Adrenal gland (tissue), 12 donors: ENCODE measurements around the gene EXOSC2. TPM values are rescaled to one million over a fixed set of nuclear protein-coding genes. Genes with fewer than 3 reads are reported as not detected.

ENCODE experiments used
- DNase-seq, 7 donors: peaks; one replicate each; pipeline ENCODE4 v3.0.0-alpha.2; 2019 to 2020
- H3K27ac ChIP-seq, 5 donors: fragments of 200-600 bp; sonication (generic) in 4 of 5; 1 replicate in 3 of 5; 2 replicates in 2 of 5; pipeline versions ENCODE4 v1.5.1 to v1.8.0; 2016 to 2020; ENCODE audit warnings: mild to moderate bottlenecking in 1 of 5
- H3K27me3 ChIP-seq: fragments of 200-600 bp; 2 replicates; pipeline ENCODE4 v1.8.0; 2021
- H3K36me3 ChIP-seq, 2 donors: fragments of 200-600 bp; replicated peaks in 1 of 2; 1 replicate in 1 of 2; 2 replicates in 1 of 2; pipeline versions ENCODE4 v1.5.1 to v1.8.0; 2018 to 2022
- H3K4me1 ChIP-seq, 2 donors: fragments of 200-600 bp; replicated peaks in 1 of 2; 1 replicate in 1 of 2; 2 replicates in 1 of 2; pipeline versions ENCODE4 v1.5.1 to v1.8.0; 2018 to 2021
- H3K4me3 ChIP-seq, 4 donors: fragments of 200-600 bp; sonication (generic) in 3 of 4; one replicate each; pipeline ENCODE4 v1.5.1; 2016 to 2018
- H3K9me3 ChIP-seq, 3 donors: fragments of 200-600 bp; sonication (generic) in 1 of 3; replicated peaks in 1 of 3; 1 replicate in 2 of 3; 2 replicates in 1 of 3; pipeline versions ENCODE4 v1.5.1 to v1.8.0; 2016 to 2021
- POLR2A ChIP-seq, 2 donors: fragments of 450-650 bp; IDR thresholded peaks; one replicate each; pipeline ENCODE4 v1.6.1; 2017; ENCODE audit warnings: antibody characterized with exemption in 2 of 2, mild to moderate bottlenecking in 2 of 2, moderate library complexity in 1 of 2
- WGBS, 4 donors: extraction: QIAGEN DNeasy Blood & Tissue Kit in 2 of 4; methylation state at CpG; one replicate each; pipeline versions ENCODE4 v1.1.5 to v1.1.7; 2013 to 2017; 5-methylcytosine and 5-hydroxymethylcytosine counted together
- intact Hi-C, 2 donors: fragments of 100-400 bp; cut with DNase I; formaldehyde crosslinking; loops; one replicate each; pipeline versions ENCODE4 v1.14.1 to v1.15.0; 2022 to 2023
- polyA plus RNA-seq, 3 donors: library from polyadenylated mRNA; stranded (reverse); fragments of 200-250 nt in 2 of 3; fragments of 350-450 nt in 1 of 3; fragmentation: Illumina TruSeq in 1 of 3; extraction: RNeasy Lipid Tissue Mini Kit (QIAGEN cat#74804) in 1 of 3; gene quantifications; one replicate each; pipeline ENCODE4 v1.2.3, GENCODE V29; 2013 to 2014
- total RNA-seq, 9 donors: library from RNA; depleted of rRNA in 4 of 9; stranded (reverse); fragments of >200 nt in 4 of 9; fragments of 120-200 nt in 1 of 9; fragmentation: NEBNext Ultra II Directional in 1 of 9; extraction: Animal tissue kit (Norgen Biotek cat#: 25700) in 1 of 9; gene quantifications; one replicate each; pipeline versions ENCODE4 v1.1.0 to v1.2.4, GENCODE V29; 2013 to 2023
- TF ChIP-seq, protein P1 (sequence below), 6 experiments: fragments of 450-650 bp in 4 of 6; fragments of 200-600 bp in 2 of 6; sonication (generic) in 1 of 6; IDR thresholded peaks; 1 replicate in 5 of 6; 2 replicates in 1 of 6; pipeline versions ENCODE4 v1.5.1 to v1.8.0; 2016 to 2021; ENCODE audit warnings: antibody characterized with exemption in 6 of 6, mild to moderate bottlenecking in 2 of 6, moderate library complexity in 1 of 6
- donor health status: healthy with polysubstance abuse.
- donor health status: Bipolar disorder and iron deficiency.
- donor health status: DM: yes; HTN: yes; CAD: no.
- donor health status: DM: no; HTN: no; CAD: no.
- donor health status: DM: no; HTN: no; CAD: no.
- donor health status: DM: yes; HTN: yes; CAD: no.

Gene EXOSC2
- total and polyA plus RNA-seq, 12 donors = 9.5 to 29.8 (median 19.3) TPM

DNA sequence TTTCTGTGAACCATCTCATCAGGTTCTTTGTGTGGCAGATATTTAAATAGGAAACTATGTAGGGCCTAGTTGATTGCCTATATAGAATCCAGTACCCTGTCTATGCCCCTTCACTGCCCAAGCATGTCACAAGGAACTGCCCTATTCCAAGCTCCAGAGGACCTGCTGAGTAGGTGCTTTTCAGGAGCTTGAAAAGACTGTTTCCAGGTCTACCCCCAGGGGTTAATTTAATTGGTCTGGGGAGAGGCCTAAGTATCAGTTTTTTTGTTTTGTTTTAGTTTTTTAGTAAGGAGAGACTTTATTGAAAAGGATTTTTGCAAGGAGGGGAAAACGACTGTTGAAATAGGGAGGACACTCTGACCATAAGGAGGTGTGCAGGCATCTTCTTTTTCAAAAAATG, 43.3 kb downstream of the EXOSC2 start:
- H3K36me3 ChIP-seq = no peaks in the 10 kb centered on the region
- DNase-seq = no peak
- no peak for TF ChIP-seq POLR2A (IDR thresholded peaks at IDR 0.05)
- TF ChIP-seq, protein P1, sequence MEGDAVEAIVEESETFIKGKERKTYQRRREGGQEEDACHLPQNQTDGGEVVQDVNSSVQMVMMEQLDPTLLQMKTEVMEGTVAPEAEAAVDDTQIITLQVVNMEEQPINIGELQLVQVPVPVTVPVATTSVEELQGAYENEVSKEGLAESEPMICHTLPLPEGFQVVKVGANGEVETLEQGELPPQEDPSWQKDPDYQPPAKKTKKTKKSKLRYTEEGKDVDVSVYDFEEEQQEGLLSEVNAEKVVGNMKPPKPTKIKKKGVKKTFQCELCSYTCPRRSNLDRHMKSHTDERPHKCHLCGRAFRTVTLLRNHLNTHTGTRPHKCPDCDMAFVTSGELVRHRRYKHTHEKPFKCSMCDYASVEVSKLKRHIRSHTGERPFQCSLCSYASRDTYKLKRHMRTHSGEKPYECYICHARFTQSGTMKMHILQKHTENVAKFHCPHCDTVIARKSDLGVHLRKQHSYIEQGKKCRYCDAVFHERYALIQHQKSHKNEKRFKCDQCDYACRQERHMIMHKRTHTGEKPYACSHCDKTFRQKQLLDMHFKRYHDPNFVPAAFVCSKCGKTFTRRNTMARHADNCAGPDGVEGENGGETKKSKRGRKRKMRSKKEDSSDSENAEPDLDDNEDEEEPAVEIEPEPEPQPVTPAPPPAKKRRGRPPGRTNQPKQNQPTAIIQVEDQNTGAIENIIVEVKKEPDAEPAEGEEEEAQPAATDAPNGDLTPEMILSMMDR (IDR thresholded peaks at IDR 0.05) = no peak
- WGBS, 4 donors = 84 to 93% (median 87%) methylated on average over 1 of the region's 1 CpG
- no peaks in the 10 kb centered on the region for H3K9me3 ChIP-seq
- intact Hi-C loops = no loop called here
- H3K27me3 ChIP-seq = no peaks in the 10 kb centered on the region
- no peak overlapping the region for H3K27ac ChIP-seq
- peaks cover 15 to 22% of the 10 kb centered on the region in 2 donors for H3K4me1 ChIP-seq
- H3K4me3 ChIP-seq = no peak overlapping the region

DNA sequence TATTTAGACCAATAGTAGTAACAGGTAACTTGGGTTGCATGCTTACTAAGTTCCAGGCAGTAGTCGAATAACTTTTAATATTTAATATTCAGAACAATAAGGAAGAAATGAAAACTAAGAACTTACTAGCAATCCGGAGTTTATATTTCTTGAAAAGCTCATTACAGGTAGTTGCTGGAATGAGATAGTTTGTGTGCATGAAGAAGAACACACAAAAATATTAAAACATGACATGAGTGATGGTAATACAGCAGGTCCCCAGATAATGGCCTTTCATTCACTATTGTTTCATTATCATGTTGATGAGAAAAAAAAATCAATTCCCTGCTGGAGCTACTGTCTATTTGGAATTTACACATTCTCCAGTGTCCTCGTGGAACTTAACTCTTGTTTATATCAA, 44.7 kb downstream of the EXOSC2 start:
- 84 to 92% (median 89%) methylated on average over 3 of the region's 3 CpGs for WGBS, 4 donors
- intact Hi-C loops = no loop called here
- Histone ChIP-seq H3K27ac (no peak overlapping the region), H3K4me1 (peaks cover 5 to 9% of the 10 kb centered on the region in 2 donors), H3K27me3 (no peaks in the 10 kb centered on the region), H3K9me3 (no peaks in the 10 kb centered on the region), H3K36me3 (no peaks in the 10 kb centered on the region), H3K4me3 (no peak overlapping the region)
- TF ChIP-seq POLR2A (IDR thresholded peaks at IDR 0.05) = no peak
- DNase-seq = no peak

DNA sequence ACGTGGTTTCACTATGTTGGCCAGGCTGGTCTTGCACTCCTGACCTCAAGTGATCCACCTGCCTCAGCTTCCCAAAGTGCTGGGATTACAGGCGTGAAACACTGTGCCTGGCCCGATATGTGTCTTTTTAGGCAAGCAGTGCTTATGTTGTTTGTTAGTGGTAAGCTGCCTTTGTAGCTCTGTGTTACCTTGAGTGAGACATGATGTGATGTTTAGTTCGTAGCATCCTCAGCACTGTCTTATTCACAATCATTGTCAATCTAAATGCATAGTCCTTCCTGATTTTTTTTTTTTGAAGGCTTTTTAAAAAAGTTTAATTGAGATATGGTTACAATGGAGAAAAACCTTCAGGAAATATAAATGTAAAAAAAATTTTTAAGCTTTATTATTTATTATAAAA, 45.5 kb downstream of the EXOSC2 start:
- Histone ChIP-seq H3K27ac (no peak overlapping the region), H3K4me1 (peaks cover 5 to 9% of the 10 kb centered on the region in 2 donors), H3K27me3 (no peaks in the 10 kb centered on the region), H3K9me3 (no peaks in the 10 kb centered on the region), H3K4me3 (no peak overlapping the region), H3K36me3 (no peaks in the 10 kb centered on the region)
- no peak for DNase-seq
- intact Hi-C loops = no loop called here
- WGBS, 4 donors = 90 to 94% (median 92%) methylated on average over 4 of the region's 4 CpGs
- TF ChIP-seq, protein P1 (IDR thresholded peaks at IDR 0.05) = no peak
- no peak for TF ChIP-seq POLR2A (IDR thresholded peaks at IDR 0.05)

DNA sequence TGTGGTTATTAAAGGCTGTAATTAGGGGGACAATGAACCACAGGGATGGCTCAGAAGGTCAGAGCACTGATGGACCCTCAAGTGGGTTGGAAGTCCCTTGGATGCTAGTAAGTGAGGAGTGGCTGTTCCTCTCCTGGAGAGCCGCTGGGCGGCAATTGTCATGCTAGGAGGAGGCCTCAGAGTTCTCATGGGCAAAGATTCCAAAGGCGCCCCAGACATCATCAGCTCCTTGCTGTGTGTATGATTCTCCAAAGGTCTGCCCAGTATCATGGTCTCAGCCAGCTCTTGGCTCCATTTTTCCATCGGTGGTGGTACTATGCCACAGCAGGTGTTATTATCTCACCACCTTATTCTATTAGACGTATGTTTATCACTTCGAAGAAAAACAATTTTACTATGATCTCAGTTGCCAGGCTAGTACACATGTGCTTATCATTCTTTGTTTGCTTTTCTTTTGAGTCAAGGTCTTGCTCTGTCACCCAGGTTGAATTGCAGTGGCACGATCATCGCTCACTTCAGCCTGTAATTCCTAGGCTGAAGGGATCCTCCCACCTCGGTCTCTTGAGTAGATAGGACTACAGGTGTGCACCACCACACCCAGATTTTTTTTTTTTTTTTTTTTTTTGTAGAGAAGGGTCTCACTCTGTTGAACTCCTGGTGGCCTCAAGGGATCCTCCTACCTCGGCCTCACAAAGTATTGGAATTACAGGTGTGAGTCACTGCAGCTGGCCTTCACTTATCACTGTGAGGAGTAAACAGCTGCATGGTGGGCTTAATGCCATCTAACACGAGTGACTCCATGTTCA, 46.8 kb downstream of the EXOSC2 start:
- WGBS, 4 donors = 64 to 66% (median 65%) methylated on average over 10 to 11 of the region's 11 CpGs
- Histone ChIP-seq H3K9me3 (no peaks in the 10 kb centered on the region), H3K4me1 (peaks cover 11 to 12% of the 10 kb centered on the region in 2 donors), H3K27ac (peak overlapping the region in 1 of 5 donors; percentile 51), H3K36me3 (no peaks in the 10 kb centered on the region), H3K4me3 (no peak overlapping the region), H3K27me3 (no peaks in the 10 kb centered on the region)
- intact Hi-C loops = no loop called here
- no peak for TF ChIP-seq POLR2A (IDR thresholded peaks at IDR 0.05)
- TF ChIP-seq, protein P1 (IDR thresholded peaks at IDR 0.05) = no peak
- DNase-seq = peak in 4 of 7 donors; percentile 36 to 43 (median 39)

DNA sequence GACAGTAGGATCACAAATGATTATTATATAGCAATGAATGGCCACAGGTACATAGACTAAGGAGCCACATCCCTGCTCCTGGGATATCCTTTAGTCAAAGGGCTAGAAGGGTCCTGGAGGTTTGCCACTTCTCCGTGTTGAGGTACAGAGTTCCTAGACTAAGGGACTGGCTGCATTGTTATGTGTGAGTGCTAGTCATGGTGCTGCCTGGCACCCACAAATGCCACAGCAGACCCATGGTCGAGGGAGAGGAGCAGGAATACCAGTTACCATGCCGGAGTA, 47.4 kb downstream of the EXOSC2 start:
- Histone ChIP-seq H3K27ac (peak overlapping the region in 1 of 5 donors; percentile 51), H3K4me3 (no peak overlapping the region), H3K27me3 (no peaks in the 10 kb centered on the region), H3K4me1 (peaks cover 15 to 16% of the 10 kb centered on the region in 2 donors), H3K36me3 (no peaks in the 10 kb centered on the region), H3K9me3 (no peaks in the 10 kb centered on the region)
- WGBS, 4 donors = 63 to 100% (median 94%) methylated on average over 2 to 3 of the region's 3 CpGs
- intact Hi-C loops = no loop called here
- DNase-seq = no peak
- no peak for TF ChIP-seq POLR2A (IDR thresholded peaks at IDR 0.05)
- TF ChIP-seq, protein P1 (IDR thresholded peaks at IDR 0.05) = no peak
